Left cardiac atrium (tissue), 4 donors: ENCODE measurements around the gene RCHY1. TPM values are rescaled to one million over a fixed set of nuclear protein-coding genes. Genes with fewer than 3 reads are reported as not detected.
"Not testable (repeated sequence)": the region's sequence is repeated elsewhere in the genome, so short reads cannot be mapped to it uniquely, and the experiment has no call there.

Experiments
- ATAC-seq, 2 donors: fragments of 200-7000 bp; cut with Tn5 transposase; one replicate each; pipeline ENCODE4 v1.9.1; 2020; ENCODE audit warnings: mild to moderate bottlenecking in 2 of 2, moderate library complexity in 2 of 2
- DNase-seq: peaks from one replicate; pipeline ENCODE4 v3.0.0-alpha.2; 2020
- intact Hi-C, 2 donors: fragments of 100-400 bp; cut with DNase I; formaldehyde crosslinking; loops; one replicate each; pipeline versions ENCODE4 v1.14.1 to v1.15.1; 2022 to 2023
- long read RNA-seq: library from polyadenylated mRNA; unstranded; transcript quantifications from one replicate; pipeline ENCODE4 v2.0.0, GENCODE V29; 2021
- total RNA-seq, 2 donors: library from RNA; stranded (reverse); fragmentation: NEBNext Ultra II Directional; extraction: Animal tissue kit (Norgen Biotek cat#: 25700); gene quantifications; one replicate each; pipeline ENCODE4 v1.2.1, GENCODE V29; 2021
- donor health status: DM: no; HTN: yes; CAD: no.
- donor health status: DM: no; HTN: yes; CAD: no; lungs with severe emphysema.
- donor health status: DM: yes; HTN: yes; CAD: no.
- donor health status: Dilated cardiomyopathy.

The RCHY1 gene
- total RNA-seq: 10 to 100 TPM; 52.3 to 57.3 TPM
- long read RNA-seq, full-length matches to known transcripts: 79 of 96 reads
- long read RNA-seq, partial matches to known transcripts: 1 of 96 reads
- long read RNA-seq, other reads (novel, unspliced or antisense): 16 of 96 reads

- ATAC-seq (peak; percentile 98 to 99), DNase-seq (peak; percentile 97)
- intact Hi-C loops: no loop called here
Measured at GRCh38 chr4:75514131-75514948, at the start of gene RCHY1, which contains the start of gene THAP6. TSS of gene RCHY1 (minus strand) at chr4:75514403. CDS start at chr4:75514286, 117 bp downstream. TSS of gene THAP6 (plus strand) at chr4:75514473. CDS start at chr4:75515453, 980 bp downstream.

- intact Hi-C loops: no loop called here
- ATAC-seq (no peak), DNase-seq (no peak)
Measured at GRCh38 chr4:75561789-75562188, 47.6 kb upstream of the RCHY1 start.

GRCh38 chr4:75557696-75558095 is 43.5 kb upstream of the RCHY1 start:
- intact Hi-C loops: no loop called here
- ATAC-seq (no peak), DNase-seq (no peak)

- DNase-seq (no peak), ATAC-seq (no peak)
- intact Hi-C loops: no loop called here
Measured at GRCh38 chr4:75555294-75556164, 41.3 kb upstream of the RCHY1 start, which contains the start of gene ODAPH. TSS of gene ODAPH (plus strand) at chr4:75556066. CDS start at chr4:75556083, 17 bp downstream.

- intact Hi-C loops: no loop called here
- DNase-seq (no peak), ATAC-seq (no peak)
Measured at GRCh38 chr4:75552452-75552851, 38.2 kb upstream of the RCHY1 start.

GRCh38 chr4:75549019-75549418 is 34.8 kb upstream of the RCHY1 start:
- ATAC-seq (no peak), DNase-seq (no peak)
- intact Hi-C loops: no loop called here

- intact Hi-C loops: no loop called here
- ATAC-seq: peak; percentile 26 to 41
- peak; percentile 63 for DNase-seq
Measured at GRCh38 chr4:75547647-75548387, 33.6 kb upstream of the RCHY1 start.

- DNase-seq (no peak), ATAC-seq (no peak)
- intact Hi-C loops: no loop called here
Measured at GRCh38 chr4:75545526-75545925, 31.3 kb upstream of the RCHY1 start.

- DNase-seq: no peak
- no peak for ATAC-seq
- intact Hi-C loops: no loop called here
Measured at GRCh38 chr4:75544870-75545269, 30.7 kb upstream of the RCHY1 start.

- intact Hi-C loops, ATAC-seq, DNase-seq: not testable (repeated sequence)
Measured at GRCh38 chr4:75544220-75544619, 30.0 kb upstream of the RCHY1 start.

- DNase-seq: no peak
- intact Hi-C loops: no loop called here
- no peak for ATAC-seq
Measured at GRCh38 chr4:75542824-75543223, 28.6 kb upstream of the RCHY1 start.

GRCh38 chr4:75537308-75537707 is 23.1 kb upstream of the RCHY1 start:
- ATAC-seq, intact Hi-C loops, DNase-seq: not testable (repeated sequence)

GRCh38 chr4:75533926-75534325 is 19.7 kb upstream of the RCHY1 start:
- DNase-seq, ATAC-seq, intact Hi-C loops: not testable (repeated sequence)

- DNase-seq, intact Hi-C loops, ATAC-seq: not testable (repeated sequence)
Measured at GRCh38 chr4:75533339-75533887, 19.2 kb upstream of the RCHY1 start.

- ATAC-seq, DNase-seq, intact Hi-C loops: not testable (repeated sequence)
Measured at GRCh38 chr4:75531536-75532143, 17.4 kb upstream of the RCHY1 start.

- ATAC-seq (no peak), DNase-seq (no peak)
Measured at GRCh38 chr4:75530556-75531322, 16.5 kb upstream of the RCHY1 start.

GRCh38 chr4:75527482-75527881 is 13.3 kb upstream of the RCHY1 start:
- DNase-seq: no peak
- intact Hi-C loops: no loop called here
- ATAC-seq: no peak

More at GRCh38 chr4:75530556-75531322, 16.5 kb upstream of the RCHY1 start:
- intact Hi-C loops: no loop called here
